DMS153 treated with DMSO at 0.1 percent for 48 hours (cell line): ENCODE measurements around the gene ABCA13.
"Not testable (repeated sequence)": the region's sequence is repeated elsewhere in the genome, so short reads cannot be mapped to it uniquely, and the experiment has no call there.

ENCODE experiments used
- DNase-seq: peaks from one replicate; lab custom pipeline; 2025; ENCODE audit not compliant: unreplicated experiment; lab: John Stamatoyannopoulos, UW

ABCA13 gene, protein sequence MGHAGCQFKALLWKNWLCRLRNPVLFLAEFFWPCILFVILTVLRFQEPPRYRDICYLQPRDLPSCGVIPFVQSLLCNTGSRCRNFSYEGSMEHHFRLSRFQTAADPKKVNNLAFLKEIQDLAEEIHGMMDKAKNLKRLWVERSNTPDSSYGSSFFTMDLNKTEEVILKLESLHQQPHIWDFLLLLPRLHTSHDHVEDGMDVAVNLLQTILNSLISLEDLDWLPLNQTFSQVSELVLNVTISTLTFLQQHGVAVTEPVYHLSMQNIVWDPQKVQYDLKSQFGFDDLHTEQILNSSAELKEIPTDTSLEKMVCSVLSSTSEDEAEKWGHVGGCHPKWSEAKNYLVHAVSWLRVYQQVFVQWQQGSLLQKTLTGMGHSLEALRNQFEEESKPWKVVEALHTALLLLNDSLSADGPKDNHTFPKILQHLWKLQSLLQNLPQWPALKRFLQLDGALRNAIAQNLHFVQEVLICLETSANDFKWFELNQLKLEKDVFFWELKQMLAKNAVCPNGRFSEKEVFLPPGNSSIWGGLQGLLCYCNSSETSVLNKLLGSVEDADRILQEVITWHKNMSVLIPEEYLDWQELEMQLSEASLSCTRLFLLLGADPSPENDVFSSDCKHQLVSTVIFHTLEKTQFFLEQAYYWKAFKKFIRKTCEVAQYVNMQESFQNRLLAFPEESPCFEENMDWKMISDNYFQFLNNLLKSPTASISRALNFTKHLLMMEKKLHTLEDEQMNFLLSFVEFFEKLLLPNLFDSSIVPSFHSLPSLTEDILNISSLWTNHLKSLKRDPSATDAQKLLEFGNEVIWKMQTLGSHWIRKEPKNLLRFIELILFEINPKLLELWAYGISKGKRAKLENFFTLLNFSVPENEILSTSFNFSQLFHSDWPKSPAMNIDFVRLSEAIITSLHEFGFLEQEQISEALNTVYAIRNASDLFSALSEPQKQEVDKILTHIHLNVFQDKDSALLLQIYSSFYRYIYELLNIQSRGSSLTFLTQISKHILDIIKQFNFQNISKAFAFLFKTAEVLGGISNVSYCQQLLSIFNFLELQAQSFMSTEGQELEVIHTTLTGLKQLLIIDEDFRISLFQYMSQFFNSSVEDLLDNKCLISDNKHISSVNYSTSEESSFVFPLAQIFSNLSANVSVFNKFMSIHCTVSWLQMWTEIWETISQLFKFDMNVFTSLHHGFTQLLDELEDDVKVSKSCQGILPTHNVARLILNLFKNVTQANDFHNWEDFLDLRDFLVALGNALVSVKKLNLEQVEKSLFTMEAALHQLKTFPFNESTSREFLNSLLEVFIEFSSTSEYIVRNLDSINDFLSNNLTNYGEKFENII (N-terminal part only)

DNA sequence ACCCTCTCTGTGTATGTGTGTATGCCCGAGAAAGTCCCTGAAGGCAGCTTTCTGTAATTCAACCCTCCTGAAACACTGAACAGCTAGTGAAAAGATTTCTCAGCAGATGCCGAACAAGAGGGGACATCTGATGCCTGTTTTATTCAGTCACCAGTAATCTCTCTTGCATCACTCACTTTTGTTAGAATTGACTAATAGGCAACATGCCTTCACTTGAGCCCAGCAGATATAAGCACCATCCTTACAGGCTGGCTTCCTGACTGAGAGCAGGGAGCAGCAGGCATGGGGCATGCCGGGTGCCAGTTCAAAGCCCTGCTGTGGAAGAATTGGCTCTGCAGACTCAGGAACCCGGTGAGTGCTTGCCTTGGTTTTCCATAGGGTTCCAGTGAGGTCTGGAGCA lies at the start of gene ABCA13:
Gene ABCA13, plus strand, starts transcription at position 257 of the 400 bp plus-strand sequence. Its CDS starts 26 bp downstream, at position 283.
- DNase-seq, result no peak

DNA sequence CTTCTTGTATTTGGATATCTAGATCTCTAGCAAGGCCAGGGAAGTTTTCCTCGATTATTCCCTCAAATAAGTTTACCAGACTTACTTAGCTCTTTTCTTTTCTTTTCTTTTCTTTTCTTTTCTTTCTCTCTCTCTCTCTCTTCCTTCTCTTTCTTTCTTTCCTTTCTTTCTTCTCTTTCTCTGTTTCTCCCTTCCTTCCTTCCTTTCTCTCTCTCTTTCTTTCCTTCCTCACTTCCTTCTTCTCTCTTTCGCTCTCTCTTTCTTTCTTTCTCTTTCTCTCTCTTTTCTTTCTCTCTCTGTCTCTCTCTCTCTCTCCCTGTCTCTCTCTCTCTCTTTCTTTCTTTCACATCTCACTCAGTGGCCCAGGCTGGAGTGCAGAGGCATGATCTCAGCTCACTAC lies 45.2 kb upstream of the ABCA13 start:
- DNase-seq, result no peak

DNA sequence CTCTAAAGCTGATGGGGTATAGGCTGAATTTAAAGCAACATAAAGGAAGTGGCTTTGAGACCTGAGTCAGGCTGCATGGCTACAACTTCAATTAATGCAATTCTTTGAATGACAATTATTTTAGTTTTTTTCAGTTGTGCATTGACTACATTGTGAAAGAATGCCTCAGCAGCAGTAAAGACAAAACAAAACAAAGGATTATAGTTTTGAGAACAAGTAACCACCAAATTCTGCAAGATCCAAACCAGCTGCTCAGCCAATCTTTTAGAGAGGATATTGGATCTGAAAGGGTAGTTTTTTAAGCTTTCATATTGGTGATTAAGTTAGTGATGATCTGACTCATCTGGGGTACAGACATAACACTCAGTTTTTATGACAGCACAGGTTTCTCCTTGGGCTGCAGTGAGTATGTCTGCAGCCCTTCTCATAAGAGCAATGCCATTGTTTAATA lies 40.6 kb upstream of the ABCA13 start:
- DNase-seq, result no peak

DNA sequence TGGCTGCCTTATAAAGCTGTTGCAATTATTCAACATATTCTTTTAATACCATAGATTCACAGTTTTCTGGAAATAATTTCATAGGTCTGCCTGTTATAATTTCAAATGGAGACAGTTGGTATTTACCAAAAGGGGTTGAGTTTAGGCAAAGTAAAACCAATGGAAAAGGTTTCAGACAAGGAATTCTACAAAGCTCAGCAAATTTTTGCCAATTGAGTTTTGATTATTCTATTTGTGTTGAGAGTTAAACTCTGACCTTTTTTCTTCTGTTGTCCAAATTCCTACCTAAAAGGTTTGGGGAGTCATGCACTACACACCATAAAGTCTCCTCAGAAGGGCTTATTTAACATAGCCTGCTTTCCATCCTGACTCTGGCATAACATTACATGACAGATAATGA lies 38.5 kb upstream of the ABCA13 start:
- DNase-seq, result no peak

DNA sequence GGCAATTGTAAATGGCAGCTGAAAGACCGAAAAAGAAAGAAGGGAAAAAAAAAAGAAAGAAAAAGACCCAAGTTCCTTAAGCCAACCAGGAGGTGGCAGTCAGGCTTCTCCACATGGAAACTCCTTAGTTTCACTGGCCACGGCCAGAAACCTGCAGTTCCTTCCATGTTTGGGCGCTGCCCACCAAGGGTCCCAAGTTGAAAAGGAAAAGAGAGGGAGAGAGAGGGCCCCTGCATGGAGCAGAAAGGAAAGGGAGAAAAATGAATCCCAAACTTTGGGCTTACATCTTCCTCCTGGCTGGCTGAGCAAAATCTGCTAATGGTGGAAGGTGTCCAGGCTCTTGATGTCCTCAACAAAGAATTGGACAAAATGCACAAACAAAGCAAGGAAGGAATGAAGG lies 31.8 kb upstream of the ABCA13 start:
- DNase-seq, result no peak

DNA sequence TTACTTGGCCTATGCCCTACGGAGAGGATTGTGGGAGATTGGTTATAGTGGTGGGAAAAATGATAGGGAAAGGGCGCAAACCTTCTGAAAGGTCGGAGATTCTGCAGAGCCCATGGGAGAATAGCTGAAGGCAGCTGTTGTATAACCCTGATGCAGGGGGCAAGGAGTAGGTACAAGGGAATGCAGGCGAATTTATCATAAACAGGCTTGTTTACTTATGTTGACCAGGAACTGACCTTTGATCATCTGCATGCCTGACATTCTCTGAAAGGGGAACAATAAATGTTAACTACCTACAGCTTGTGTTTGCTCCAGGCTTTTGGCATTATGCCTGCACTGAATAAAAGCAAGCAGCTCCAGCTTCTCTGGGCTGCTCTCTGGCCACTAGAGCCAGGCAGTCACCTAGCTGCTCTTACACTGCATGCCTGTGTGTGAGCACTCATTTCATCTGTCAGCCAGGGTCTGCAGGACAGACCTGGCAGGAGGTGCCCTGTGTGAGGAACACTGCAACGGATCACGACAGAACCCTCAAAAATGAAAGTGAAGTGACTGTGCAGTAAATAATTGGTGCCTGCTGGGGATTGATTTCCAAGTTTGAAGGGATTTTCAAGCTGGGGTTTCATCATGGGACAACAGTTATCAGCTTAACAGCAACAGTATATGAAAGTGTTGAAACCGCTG lies 31.1 kb upstream of the ABCA13 start:
- DNase-seq, result peak; percentile 20

DNA sequence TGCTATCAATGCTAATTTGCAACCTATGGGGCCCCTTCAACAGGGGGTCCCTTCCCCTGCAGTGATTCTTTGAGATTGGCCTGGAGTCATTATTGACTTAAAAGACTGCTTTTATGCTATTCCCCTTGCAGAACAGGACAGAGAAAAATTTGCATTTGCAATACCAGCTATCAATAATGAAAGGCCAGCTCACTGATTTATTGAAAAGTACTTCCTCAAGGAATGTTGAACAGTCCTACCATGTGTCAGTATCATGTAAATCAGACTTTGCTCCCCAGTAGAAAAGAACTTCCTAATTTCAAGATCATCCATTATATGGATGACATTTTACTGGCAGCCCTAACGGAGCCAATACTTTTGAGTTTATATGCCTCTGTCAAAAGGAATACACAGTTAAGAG lies 29.7 kb upstream of the ABCA13 start:
- no peak for DNase-seq

DNA sequence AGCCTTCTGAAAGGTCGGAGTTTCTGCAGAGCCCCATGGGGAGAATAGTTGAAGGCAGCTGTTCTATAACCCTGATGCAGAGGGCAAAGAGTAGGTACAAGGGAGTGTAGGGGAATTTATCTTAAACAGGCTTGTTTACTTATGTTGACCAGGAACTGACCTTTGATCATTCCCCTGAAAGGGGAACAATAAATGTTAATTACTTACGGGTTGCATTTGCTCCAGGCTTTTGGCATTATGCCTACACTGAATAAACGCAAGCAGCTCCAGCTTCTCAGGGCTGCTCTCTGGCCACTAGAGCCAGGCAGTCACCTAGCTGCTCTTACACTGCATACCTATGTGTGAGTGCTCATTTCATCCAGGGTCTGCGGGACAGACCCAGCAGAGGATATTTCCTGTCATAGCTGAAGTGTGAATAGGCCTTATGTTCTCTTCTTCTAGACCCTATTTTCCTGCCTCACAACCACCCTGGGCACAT lies 26.9 kb upstream of the ABCA13 start:
- no peak for DNase-seq

DNA sequence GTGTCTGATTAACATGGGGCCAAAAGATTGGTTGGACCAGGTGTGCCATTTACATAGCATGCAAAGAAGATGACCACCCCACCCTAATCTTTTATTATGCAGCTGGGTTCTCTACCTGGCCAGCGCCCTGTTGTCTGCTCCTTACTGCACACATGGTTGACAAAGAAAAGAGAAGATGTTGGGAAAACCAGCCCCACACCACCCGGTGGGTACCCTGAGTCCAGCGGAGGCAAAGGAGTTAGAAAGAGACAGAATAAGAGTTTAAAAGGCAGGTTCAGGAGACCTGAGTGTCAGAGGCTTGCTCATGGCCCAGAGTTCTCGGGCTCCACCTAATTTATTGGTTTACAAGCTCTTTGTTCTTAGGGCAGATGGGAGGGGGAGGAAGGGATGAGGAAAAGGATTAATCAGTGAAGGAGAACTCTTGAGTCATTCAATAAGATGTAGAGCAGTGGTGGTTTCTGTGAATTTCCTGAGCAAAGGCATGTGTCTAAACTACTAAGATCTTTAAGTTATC lies 24.1 kb upstream of the ABCA13 start:
- DNase-seq, result no peak

DNA sequence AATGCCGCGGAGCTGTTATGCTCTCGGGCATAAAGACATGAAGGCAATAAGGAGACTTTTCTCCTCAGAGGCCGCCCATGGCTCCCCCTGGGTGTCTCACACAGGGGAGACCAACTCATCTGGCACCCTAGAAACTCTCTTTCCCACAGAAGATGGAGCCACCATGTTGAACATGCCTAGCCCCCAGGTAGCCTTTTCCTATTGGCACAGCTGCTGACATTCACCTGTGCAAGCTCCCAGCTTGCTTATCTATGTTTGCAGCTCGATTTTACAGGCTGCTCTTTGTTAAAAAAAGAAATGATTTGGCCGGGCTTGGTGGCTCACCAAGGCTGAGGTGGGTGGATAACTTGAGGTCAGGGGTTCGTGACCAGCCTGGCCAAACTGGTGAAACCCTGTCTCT lies 23.6 kb upstream of the ABCA13 start:
- DNase-seq, result not testable (repeated sequence)

DNA sequence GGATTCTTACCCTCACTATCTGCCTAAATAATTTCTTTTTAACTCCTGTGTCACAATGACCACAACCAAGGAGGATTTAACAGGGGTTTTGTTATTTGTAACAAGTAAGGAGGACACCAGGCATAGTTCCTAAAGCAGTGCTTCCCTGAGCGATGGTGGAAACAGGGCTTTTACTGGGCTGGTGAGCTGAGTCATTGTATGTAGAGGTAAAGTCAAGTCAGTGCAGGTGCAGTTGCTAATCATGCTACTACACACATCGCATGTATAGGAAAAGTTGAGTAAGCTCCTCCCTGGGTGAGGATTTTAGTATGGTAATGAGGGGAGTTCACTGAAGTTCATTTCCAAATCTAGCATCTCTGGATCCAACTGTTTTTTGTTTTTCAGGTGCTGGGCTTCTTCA lies 22.9 kb upstream of the ABCA13 start:
- DNase-seq, result no peak

DNA sequence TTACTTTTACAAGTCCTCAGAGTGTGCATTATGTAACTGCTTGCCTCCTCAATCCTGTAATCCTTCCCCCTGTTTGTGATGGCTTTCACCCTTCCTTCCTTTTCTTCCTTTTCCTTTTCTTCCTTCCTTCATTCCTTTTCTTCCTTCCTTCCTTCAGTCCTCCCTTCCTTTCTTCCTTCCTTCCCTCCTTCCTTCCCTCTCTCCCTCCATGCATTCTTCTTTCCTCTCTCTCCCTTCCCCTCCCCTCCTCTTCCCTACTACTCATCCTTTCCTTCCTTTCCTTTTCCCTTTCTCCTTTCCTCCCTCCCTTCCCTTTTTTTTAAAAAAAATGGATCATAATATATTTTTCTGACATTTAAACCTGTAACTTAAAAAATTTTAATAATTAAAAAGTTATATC lies 22.2 kb upstream of the ABCA13 start:
- no peak for DNase-seq

DNA sequence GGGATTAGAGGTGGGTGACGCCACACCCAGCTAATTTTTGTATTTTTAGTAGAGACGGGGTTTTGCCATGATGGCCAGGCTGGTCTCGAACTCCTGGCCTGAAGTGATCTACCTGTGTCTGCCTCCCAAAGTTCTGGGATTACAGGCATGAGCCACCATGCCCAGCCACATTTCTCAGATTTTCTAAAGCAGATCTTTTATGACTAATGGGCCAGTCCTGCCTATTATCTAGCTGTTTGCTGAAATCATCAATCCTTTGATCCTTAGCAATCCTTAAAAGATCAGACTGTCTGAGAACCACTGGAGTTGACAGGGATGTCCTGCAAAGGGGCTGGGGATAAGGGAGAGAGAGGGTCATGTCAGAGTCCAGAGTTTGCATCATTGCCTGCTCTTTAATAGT lies 21.2 kb upstream of the ABCA13 start:
- no peak for DNase-seq

DNA sequence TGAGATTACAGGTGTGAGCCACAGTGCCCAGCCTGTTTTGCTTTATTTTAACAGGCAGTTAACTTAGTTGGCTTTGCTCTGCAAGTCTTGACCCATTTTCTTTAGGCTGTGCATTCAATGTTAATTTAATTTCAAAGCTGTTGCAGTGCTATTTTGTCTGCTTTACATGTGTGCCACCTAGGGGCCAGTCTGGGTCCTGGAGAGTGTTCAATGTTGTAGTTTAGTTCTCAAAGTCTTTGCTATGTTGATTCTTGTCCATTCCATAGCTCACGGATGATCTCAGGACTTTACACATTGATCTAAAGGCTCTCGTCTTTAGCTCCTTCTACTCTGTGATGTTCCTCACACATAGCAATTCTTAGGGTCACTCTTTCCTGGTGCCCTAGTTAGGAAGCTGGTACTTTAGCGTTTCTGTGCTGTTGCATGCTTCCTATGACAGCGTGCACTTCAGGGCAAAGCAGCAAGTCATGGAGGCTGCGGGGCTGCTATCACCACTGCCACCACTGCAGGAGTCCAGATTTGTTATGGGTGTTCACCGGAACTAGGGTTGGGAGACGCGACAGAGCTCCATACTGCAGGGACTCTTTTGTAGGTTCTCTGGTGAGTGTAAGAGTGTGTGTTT lies 16.4 kb upstream of the ABCA13 start:
- DNase-seq, result no peak

DNA sequence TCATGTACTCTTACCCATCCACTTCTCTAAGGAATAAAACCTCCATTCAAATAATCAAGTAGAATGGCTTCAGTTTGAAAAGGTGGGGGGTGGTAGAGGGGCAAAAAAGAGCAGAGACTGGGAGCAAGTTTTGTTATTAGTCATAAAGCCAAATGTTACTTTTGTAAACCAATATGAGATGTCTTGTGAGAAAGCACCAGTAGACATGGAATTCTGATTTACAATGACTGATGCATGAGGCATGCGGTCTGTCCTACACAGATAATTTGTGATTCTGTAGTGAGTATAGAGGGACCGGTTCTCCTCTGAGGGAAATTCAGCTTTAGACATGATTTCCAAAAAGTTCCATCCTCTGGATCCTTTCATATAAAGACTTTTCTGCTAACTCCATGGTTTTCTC lies 12.9 kb upstream of the ABCA13 start:
- DNase-seq, result no peak

DNA sequence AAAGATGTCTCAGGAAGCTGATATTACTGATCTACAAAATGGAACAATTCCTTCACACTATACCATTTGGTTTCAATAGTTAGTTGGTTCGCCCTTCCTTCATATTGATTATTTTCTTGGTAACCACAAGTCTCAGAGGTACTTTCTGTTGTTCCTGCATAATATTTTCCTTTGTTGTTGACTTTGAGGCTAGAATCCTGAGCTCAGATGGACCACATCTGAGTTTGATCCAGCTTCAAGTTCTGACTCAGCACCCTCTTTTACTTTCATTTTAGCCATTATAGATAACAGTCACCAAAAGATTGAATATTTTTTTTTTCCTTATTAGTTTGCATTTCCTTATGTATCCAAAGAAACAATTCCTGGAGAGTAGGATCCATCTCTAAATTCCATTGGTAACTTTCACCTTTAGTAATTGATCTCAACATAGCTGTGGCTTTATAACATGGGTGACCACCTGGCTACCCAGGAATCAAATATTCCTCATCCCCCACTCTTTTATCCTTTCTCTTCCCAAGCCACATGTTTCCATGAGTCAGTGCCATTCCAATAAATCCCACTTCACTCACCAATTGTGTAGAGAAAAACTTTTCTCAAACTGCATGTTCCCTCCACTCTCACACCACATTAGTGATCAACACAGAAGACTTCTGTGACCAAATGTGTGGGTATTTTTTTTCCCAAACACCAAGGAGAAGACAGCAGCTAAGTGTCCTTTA lies 9.7 kb upstream of the ABCA13 start:
- DNase-seq, result no peak

DNA sequence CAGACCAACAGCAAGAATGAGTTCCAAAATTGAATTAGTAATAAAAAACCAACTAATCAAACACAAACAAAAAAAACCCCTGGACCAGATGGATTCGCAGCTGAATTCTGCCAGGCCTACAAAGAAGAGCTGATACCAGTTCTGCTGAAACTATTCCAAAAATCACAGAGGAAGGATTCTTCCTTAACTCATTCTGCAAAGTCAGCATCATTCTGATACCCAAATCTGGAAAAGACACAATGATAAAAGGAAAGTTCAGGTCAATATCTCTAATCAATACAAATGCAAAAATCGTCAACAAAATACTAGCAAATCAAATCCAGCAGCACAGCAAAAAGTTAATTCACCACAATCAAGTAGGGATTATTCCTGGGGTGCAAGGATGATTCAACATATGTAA lies 6.1 kb upstream of the ABCA13 start:
- no peak for DNase-seq

DNA sequence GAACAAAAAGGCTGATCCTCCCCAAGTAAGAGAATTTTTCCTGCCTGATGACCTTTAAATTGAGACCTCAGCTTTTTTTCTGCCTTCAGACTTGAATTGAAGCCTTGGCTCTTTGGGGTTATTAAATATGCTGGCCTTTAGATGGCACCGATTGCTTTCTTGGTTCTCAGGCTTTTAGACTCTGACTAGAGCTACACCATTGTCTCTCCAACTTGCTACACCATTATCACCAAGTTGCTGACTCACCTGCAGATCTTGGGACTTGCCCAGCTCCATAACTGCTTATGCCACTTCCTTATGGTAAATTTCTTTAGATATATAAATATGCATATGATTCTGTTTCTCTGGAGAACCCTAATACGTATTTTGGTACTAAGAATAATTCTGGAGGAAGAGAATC lies 3.1 kb upstream of the ABCA13 start:
- no peak for DNase-seq

DNA sequence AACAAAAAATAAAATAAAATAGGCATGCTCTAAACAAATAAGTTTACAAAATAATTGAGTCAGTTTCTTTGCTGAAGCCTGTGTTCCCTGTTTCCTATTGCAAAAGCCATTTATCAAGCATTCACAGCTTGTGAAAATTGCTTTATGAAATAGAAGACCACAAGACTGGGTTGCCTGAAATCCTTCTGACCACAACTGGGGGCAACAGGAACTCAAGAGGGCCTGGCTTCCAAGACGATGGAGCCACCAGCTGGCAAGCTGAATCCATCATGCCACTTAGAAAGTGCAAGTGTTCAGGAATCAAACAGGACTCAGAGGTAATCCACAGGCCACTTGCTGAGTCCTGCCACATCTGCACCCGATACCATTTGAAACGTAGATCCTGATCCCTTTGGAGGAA lies 752 bp upstream of the ABCA13 start:
- DNase-seq, result no peak
